PFSK-1 (cell line): Measurements from ENCODE around the gene B3GLCT.

Source experiments
- FOXP2 ChIP-seq: optimal IDR thresholded peaks from 2 replicates; pipeline ENCODE3; 2011; ENCODE audit warnings: borderline replicate concordance, control low read depth, inconsistent platforms; ENCODE audit not compliant: insufficient read depth; ENCODE audit errors: extremely low read length, extremely low read depth
- POLR2AphosphoS5 ChIP-seq: IDR thresholded peaks from 2 replicates; pipeline ENCODE4 v1.6.1; 2012; ENCODE audit warnings: low read depth, mild to moderate bottlenecking, control low read depth, low read length, moderate library complexity
- REST ChIP-seq, 2 experiments: IDR thresholded peaks; 2 replicates each; pipeline versions ENCODE4 v1.6.1 to v1.8.0; 2011 to 2012; ENCODE audit warnings: low read depth in 2 of 2, low read length in 2 of 2, control low read depth in 1 of 2, inconsistent platforms in 1 of 2, mild to moderate bottlenecking in 1 of 2, moderate library complexity in 1 of 2; ENCODE audit not compliant: insufficient read depth in 1 of 2
- SIN3A ChIP-seq: IDR thresholded peaks from 2 replicates; pipeline ENCODE4 v1.6.1; 2012; ENCODE audit warnings: mild to moderate bottlenecking, low read length, moderate library complexity, borderline replicate concordance; ENCODE audit not compliant: insufficient read depth
- TAF1 ChIP-seq: IDR thresholded peaks from 2 replicates; pipeline ENCODE4 v1.6.1; 2012; ENCODE audit warnings: low read length, control low read depth, borderline replicate concordance; ENCODE audit not compliant: insufficient read depth

B3GLCT gene

GRCh38 chr13:31159306-31159705, 40.5 kb upstream of the B3GLCT start:
- TF ChIP-seq FOXP2, result no peak
- no peak for TF ChIP-seq REST (IDR thresholded peaks at IDR 0.05; ENCODE audit: insufficient read depth in 1 of 2, low read depth in 2 of 2, low read length in 2 of 2)
- no peak for TF ChIP-seq SIN3A
- no peak for TF ChIP-seq TAF1
- TF ChIP-seq POLR2AphosphoS5, result no peak

GRCh38 chr13:31160857-31161556, 38.8 kb upstream of the B3GLCT start:
- TF ChIP-seq FOXP2 (no peak), TAF1 (no peak), POLR2AphosphoS5 (no peak), REST (IDR thresholded peaks at IDR 0.05; ENCODE audit: insufficient read depth in 1 of 2, low read depth in 2 of 2, low read length in 2 of 2) (no peak), SIN3A (no peak; the same call in 1 of the 2 replicates)

- TF ChIP-seq SIN3A, result peak; percentile 82; the same call in 1 of the 2 replicates
- TF ChIP-seq FOXP2, result no peak
- no peak; the same call in 1 of the 2 replicates for TF ChIP-seq TAF1
- TF ChIP-seq POLR2AphosphoS5, result peak; percentile 48; the same call in 1 of the 2 replicates
- TF ChIP-seq REST (IDR thresholded peaks at IDR 0.05; ENCODE audit: insufficient read depth in 1 of 2, low read depth in 2 of 2, low read length in 2 of 2), result no peak
Measured at GRCh38 chr13:31161557-31162150, 38.1 kb upstream of the B3GLCT start, which contains the start of gene HSPH1. HSPH1 (minus strand) TSS chr13:31161904; CDS start chr13:31161582, 322 bp downstream.

GRCh38 chr13:31162151-31163008, 37.4 kb upstream of the B3GLCT start:
- TF ChIP-seq FOXP2, result no peak
- peak; percentile 66; the same call in 1 of the 2 replicates for TF ChIP-seq SIN3A

- no peak for TF ChIP-seq SIN3A
- TF ChIP-seq POLR2AphosphoS5, result no peak
- no peak for TF ChIP-seq REST (IDR thresholded peaks at IDR 0.05; ENCODE audit: insufficient read depth in 1 of 2, low read depth in 2 of 2, low read length in 2 of 2)
- TF ChIP-seq FOXP2, result no peak
- no peak for TF ChIP-seq TAF1
Measured at GRCh38 chr13:31166591-31166990, 33.2 kb upstream of the B3GLCT start.
